H9 (cell line): ENCODE measurements around the gene MAP3K5. TPM values are rescaled to one million over a fixed set of nuclear protein-coding genes. Genes with fewer than 3 reads are reported as not detected.

Experiments used
- DNase-seq: peaks from one replicate; pipeline ENCODE4 v3.0.0-alpha.2; 2017
- H2AFZ ChIP-seq: one replicate; pipeline ENCODE4 v1.6.1; 2013; ENCODE audit warnings: mild to moderate bottlenecking, low read length, control low read depth, moderate library complexity
- H2AK5ac ChIP-seq: 2 replicates; pipeline ENCODE4 v1.6.1; 2013; ENCODE audit warnings: low read length, control low read depth, mixed read lengths; ENCODE audit not compliant: insufficient read length
- H2BK120ac ChIP-seq: one replicate; pipeline ENCODE4 v1.6.1; 2013; ENCODE audit warnings: low read depth, mild to moderate bottlenecking, low read length, control low read depth, inconsistent platforms; ENCODE audit not compliant: poor library complexity, severe bottlenecking
- H2BK12ac ChIP-seq: 2 replicates; pipeline ENCODE4 v1.6.1; 2013; ENCODE audit warnings: low read length, control low read depth, mixed read lengths, low read depth; ENCODE audit not compliant: insufficient read length
- H2BK15ac ChIP-seq: 2 replicates; pipeline ENCODE4 v1.6.1; 2013; ENCODE audit warnings: low read depth, low read length, control low read depth
- H2BK20ac ChIP-seq: one replicate; pipeline ENCODE4 v1.6.1; 2013; ENCODE audit warnings: low read depth, mild to moderate bottlenecking, low read length, control low read depth, inconsistent platforms; ENCODE audit not compliant: poor library complexity, severe bottlenecking
- H2BK5ac ChIP-seq: 2 replicates; pipeline ENCODE4 v1.6.1; 2013; ENCODE audit warnings: low read length, control low read depth, mixed read lengths; ENCODE audit not compliant: insufficient read length
- H3K14ac ChIP-seq: 2 replicates; pipeline ENCODE4 v1.6.1; 2013; ENCODE audit warnings: low read length, control low read depth; ENCODE audit not compliant: insufficient read depth
- H3K18ac ChIP-seq: 2 replicates; pipeline ENCODE4 v1.6.1; 2013; ENCODE audit warnings: low read depth, mild to moderate bottlenecking, mixed read lengths, low read length, control low read depth; ENCODE audit not compliant: insufficient read length
- H3K23ac ChIP-seq: 2 replicates; pipeline ENCODE4 v1.6.1; 2013; ENCODE audit warnings: low read length, control low read depth, mixed read lengths, low read depth; ENCODE audit not compliant: insufficient read length
- H3K23me2 ChIP-seq: 2 replicates; pipeline ENCODE4 v1.6.1; 2013; ENCODE audit warnings: low read depth, mild to moderate bottlenecking, mixed read lengths, low read length, control low read depth; ENCODE audit not compliant: insufficient read length, poor library complexity, severe bottlenecking
- H3K27ac ChIP-seq: 2 replicates; pipeline ENCODE4 v1.5.1; 2013; ENCODE audit warnings: low read length, control low read depth, mixed read lengths, low read depth; ENCODE audit not compliant: insufficient read length
- H3K27me3 ChIP-seq: 2 replicates; pipeline ENCODE4 v1.6.1; 2013; ENCODE audit warnings: low read length, control low read depth, inconsistent platforms; ENCODE audit not compliant: insufficient read depth
- H3K4ac ChIP-seq: 2 replicates; pipeline ENCODE4 v1.6.1; 2013; ENCODE audit warnings: low read depth, mild to moderate bottlenecking, control low read depth, inconsistent platforms, low read length, moderate library complexity
- H3K4me1 ChIP-seq: 2 replicates; pipeline ENCODE4 v1.6.1; 2013; ENCODE audit warnings: low read length, control low read depth, inconsistent platforms; ENCODE audit not compliant: insufficient read depth
- H3K4me2 ChIP-seq: 2 replicates; pipeline ENCODE4 v1.6.1; 2013; ENCODE audit warnings: low read length, control low read depth, mixed read lengths; ENCODE audit not compliant: insufficient read length, insufficient read depth
- H3K56ac ChIP-seq: 2 replicates; pipeline ENCODE4 v1.6.1; 2013; ENCODE audit warnings: low read depth, mild to moderate bottlenecking, mixed read lengths, low read length, control low read depth; ENCODE audit not compliant: insufficient read length
- H3K79me1 ChIP-seq: 2 replicates; pipeline ENCODE4 v1.6.1; 2013; ENCODE audit warnings: low read depth, mild to moderate bottlenecking, moderate library complexity, low read length, control low read depth, inconsistent platforms; ENCODE audit not compliant: insufficient read depth, poor library complexity, severe bottlenecking
- H3K79me2 ChIP-seq: 2 replicates; pipeline ENCODE4 v1.6.1; 2013; ENCODE audit warnings: low read length, control low read depth, inconsistent platforms; ENCODE audit not compliant: insufficient read depth
- H3K9ac ChIP-seq: 2 replicates; pipeline ENCODE4 v1.6.1; 2013; ENCODE audit warnings: low read length, control low read depth, mixed read lengths; ENCODE audit not compliant: insufficient read length; ENCODE audit errors: extremely low read depth
- H3K9me3 ChIP-seq: one replicate; pipeline ENCODE4 v1.6.1; 2013; ENCODE audit warnings: low read depth, low read length, inconsistent platforms; ENCODE audit not compliant: control insufficient read depth
- H3T11ph ChIP-seq: one replicate; pipeline ENCODE4 v1.6.1; 2013; ENCODE audit warnings: mild to moderate bottlenecking, low read length, control low read depth, inconsistent platforms
- H4K20me1 ChIP-seq: one replicate; pipeline ENCODE4 v1.6.1; 2013; ENCODE audit not compliant: control insufficient read depth, insufficient read length, insufficient read depth
- H4K5ac ChIP-seq: 2 replicates; pipeline ENCODE4 v1.6.1; 2013; ENCODE audit warnings: low read depth, mild to moderate bottlenecking, mixed read lengths, low read length, control low read depth; ENCODE audit not compliant: insufficient read length
- H4K8ac ChIP-seq: replicated peaks from 2 replicates; pipeline ENCODE4 v1.6.1; 2013; ENCODE audit warnings: low read length, control low read depth, mixed read lengths, low read depth; ENCODE audit not compliant: insufficient read length
- H4K91ac ChIP-seq: 2 replicates; pipeline ENCODE4 v1.6.1; 2013; ENCODE audit warnings: low read depth, mild to moderate bottlenecking, moderate library complexity, mixed read lengths, low read length, control low read depth; ENCODE audit not compliant: insufficient read length
- H3K27ac Mint-ChIP-seq, 3 experiments: 2 replicates in 2 of 3; 3 replicates in 1 of 3; pipeline ENCODE4 v1.8.0; 2020 to 2021; ENCODE audit warnings: mixed read lengths in 3 of 3, mild to moderate bottlenecking in 1 of 3, moderate library complexity in 1 of 3
- H3K27me3 Mint-ChIP-seq: 2 replicates; pipeline ENCODE4 v1.8.0; 2021; ENCODE audit warnings: low read depth, mild to moderate bottlenecking, moderate library complexity, mixed read lengths
- H3K36me3 Mint-ChIP-seq, 3 experiments: 2 replicates in 2 of 3; 3 replicates in 1 of 3; pipeline ENCODE4 v1.8.0; 2020 to 2021; ENCODE audit warnings: low read depth in 3 of 3, mixed read lengths in 3 of 3; ENCODE audit not compliant: insufficient read depth in 1 of 3
- H3K4me1 Mint-ChIP-seq, 2 experiments: 2 replicates each; pipeline ENCODE4 v1.8.0; 2020; ENCODE audit warnings: mixed read lengths in 2 of 2
- H3K4me3 Mint-ChIP-seq, 2 experiments: 2 replicates in 1 of 2; 3 replicates in 1 of 2; pipeline ENCODE4 v1.8.0; 2020 to 2021; ENCODE audit warnings: mild to moderate bottlenecking in 2 of 2, mixed read lengths in 2 of 2, moderate library complexity in 1 of 2
- H3K9me3 Mint-ChIP-seq, 2 experiments: 2 replicates in 1 of 2; 3 replicates in 1 of 2; pipeline ENCODE4 v1.8.0; 2020; ENCODE audit warnings: mild to moderate bottlenecking in 2 of 2, mixed read lengths in 2 of 2, moderate library complexity in 1 of 2
- WGBS: extraction: QIAGEN DNeasy Blood & Tissue Kit; methylation state at CpG from one replicate; pipeline ENCODE4 v1.1.7; 2013; ENCODE audit warnings: missing lambda C conversion rate, low lambda C conversion rate, mixed read lengths; ENCODE audit not compliant: insufficient read length; ENCODE audit errors: extremely low coverage; 5-methylcytosine and 5-hydroxymethylcytosine counted together
- total RNA-seq: library from RNA; stranded (reverse); gene quantifications from 2 replicates; pipeline ENCODE4 v1.2.1, GENCODE V29; 2021
- TF ChIP-seq, protein P1 (sequence below): fragments of 200-600 bp; sonication (generic); conservative IDR thresholded peaks from 3 replicates; pipeline ENCODE4 v1.8.0; 2021; ENCODE audit warnings: antibody characterized with exemption, mild to moderate bottlenecking

MAP3K5 gene
- total RNA-seq, 1 experiment from 2014 or later = 1.6 TPM

DNA sequence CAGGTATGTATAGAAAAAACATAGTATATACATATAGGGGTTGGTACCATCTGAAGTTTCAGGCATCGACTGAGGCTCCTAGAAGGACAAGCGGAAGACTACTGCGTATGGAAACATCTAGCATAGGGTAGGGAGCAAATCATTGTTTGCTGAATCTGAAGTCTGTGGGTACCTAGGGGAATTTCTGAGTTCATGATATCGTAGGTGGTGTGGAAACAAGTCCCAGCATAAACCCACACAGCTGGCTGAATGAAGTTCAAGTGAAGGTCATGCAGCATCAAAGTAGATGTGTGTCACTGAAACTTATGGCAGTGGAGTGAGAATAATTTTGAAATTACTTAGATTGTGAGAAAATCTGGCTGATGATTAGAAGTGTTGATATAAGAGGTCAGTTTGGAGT, 281.5 kb downstream of the MAP3K5 start:
- no peak overlapping the region for H3K4me2 ChIP-seq
- H3K9me3 Mint-ChIP-seq = no peaks in the 10 kb centered on the region; a peak in 1 of 5 replicates
- peaks cover 6% of the 10 kb centered on the region for H3K4me1 ChIP-seq
- no peak overlapping the region for H4K8ac ChIP-seq
- no peak overlapping the region for H3K27ac ChIP-seq
- H3K4ac ChIP-seq = no peak overlapping the region
- no peak overlapping the region for H2BK120ac ChIP-seq
- H3K79me2 ChIP-seq = peaks cover 4% of the 10 kb centered on the region; the same call in 1 of the 2 replicates
- no peak overlapping the region for H3K56ac ChIP-seq
- H2BK15ac ChIP-seq = no peak overlapping the region
- no peak overlapping the region for H3K23ac ChIP-seq
- no CpG with 5 or more reads among the region's 4 CpGs for WGBS
- H3K27me3 Mint-ChIP-seq = no peaks in the 10 kb centered on the region
- no peak overlapping the region for H2AK5ac ChIP-seq
- no peak overlapping the region for H3K14ac ChIP-seq
- TF ChIP-seq, protein P1, sequence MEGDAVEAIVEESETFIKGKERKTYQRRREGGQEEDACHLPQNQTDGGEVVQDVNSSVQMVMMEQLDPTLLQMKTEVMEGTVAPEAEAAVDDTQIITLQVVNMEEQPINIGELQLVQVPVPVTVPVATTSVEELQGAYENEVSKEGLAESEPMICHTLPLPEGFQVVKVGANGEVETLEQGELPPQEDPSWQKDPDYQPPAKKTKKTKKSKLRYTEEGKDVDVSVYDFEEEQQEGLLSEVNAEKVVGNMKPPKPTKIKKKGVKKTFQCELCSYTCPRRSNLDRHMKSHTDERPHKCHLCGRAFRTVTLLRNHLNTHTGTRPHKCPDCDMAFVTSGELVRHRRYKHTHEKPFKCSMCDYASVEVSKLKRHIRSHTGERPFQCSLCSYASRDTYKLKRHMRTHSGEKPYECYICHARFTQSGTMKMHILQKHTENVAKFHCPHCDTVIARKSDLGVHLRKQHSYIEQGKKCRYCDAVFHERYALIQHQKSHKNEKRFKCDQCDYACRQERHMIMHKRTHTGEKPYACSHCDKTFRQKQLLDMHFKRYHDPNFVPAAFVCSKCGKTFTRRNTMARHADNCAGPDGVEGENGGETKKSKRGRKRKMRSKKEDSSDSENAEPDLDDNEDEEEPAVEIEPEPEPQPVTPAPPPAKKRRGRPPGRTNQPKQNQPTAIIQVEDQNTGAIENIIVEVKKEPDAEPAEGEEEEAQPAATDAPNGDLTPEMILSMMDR = no peak
- H4K5ac ChIP-seq = no peak overlapping the region
- no peak overlapping the region for H3K9ac ChIP-seq
- H3K27me3 ChIP-seq = no peaks in the 10 kb centered on the region
- no peak overlapping the region for H2BK20ac ChIP-seq
- H3K36me3 Mint-ChIP-seq = peaks cover 22 to 37% (median 23%) of the 10 kb centered on the region in 3 experiments; a peak in 6 of 7 replicates
- H4K20me1 ChIP-seq = no peaks in the 10 kb centered on the region
- H3K18ac ChIP-seq = no peak overlapping the region
- peak overlapping the region in 1 of 3 experiments; percentile 34; a peak in 2 of 7 replicates for H3K27ac Mint-ChIP-seq
- no peaks in the 10 kb centered on the region for H3K9me3 ChIP-seq
- H3K79me1 ChIP-seq = peaks cover 6% of the 10 kb centered on the region
- no peak overlapping the region for H4K91ac ChIP-seq
- H3K4me3 Mint-ChIP-seq = no peak overlapping the region
- H3T11ph ChIP-seq = no peak overlapping the region
- no peaks in the 10 kb centered on the region for H3K23me2 ChIP-seq
- H3K4me1 Mint-ChIP-seq = peaks cover 22 to 32% of the 10 kb centered on the region in 2 experiments
- no peak overlapping the region for H2BK5ac ChIP-seq
- no peak overlapping the region for H2AFZ ChIP-seq
- H2BK12ac ChIP-seq = no peak overlapping the region
- DNase-seq = no peak
